Neuron (in vitro differentiated cells): ENCODE measurements around the gene ACER3.
"Not testable (repeated sequence)": the region's sequence is repeated elsewhere in the genome, so short reads cannot be mapped to it uniquely, and the experiment has no call there.

Experiments used
- H2AFZ ChIP-seq: one replicate; pipeline ENCODE4 v1.6.1; 2013; ENCODE audit warnings: low read depth, mild to moderate bottlenecking, inconsistent platforms, low read length, moderate library complexity
- H3K27me3 ChIP-seq: one replicate; pipeline ENCODE4 v1.6.1; 2013; ENCODE audit warnings: low read length; ENCODE audit not compliant: insufficient read depth
- H3K36me3 ChIP-seq: one replicate; pipeline ENCODE4 v1.6.1; 2013; ENCODE audit warnings: low read length; ENCODE audit not compliant: insufficient read depth
- H3K4me1 ChIP-seq: one replicate; pipeline ENCODE4 v1.6.1; 2013; ENCODE audit warnings: low read length; ENCODE audit not compliant: insufficient read depth
- H3K4me3 ChIP-seq: 2 replicates; pipeline ENCODE4 v1.5.1; 2013; ENCODE audit warnings: mild to moderate bottlenecking, low read length, moderate library complexity
- H3K9me3 ChIP-seq: one replicate; pipeline ENCODE4 v1.6.1; 2013; ENCODE audit warnings: low read length

Gene ACER3

DNA sequence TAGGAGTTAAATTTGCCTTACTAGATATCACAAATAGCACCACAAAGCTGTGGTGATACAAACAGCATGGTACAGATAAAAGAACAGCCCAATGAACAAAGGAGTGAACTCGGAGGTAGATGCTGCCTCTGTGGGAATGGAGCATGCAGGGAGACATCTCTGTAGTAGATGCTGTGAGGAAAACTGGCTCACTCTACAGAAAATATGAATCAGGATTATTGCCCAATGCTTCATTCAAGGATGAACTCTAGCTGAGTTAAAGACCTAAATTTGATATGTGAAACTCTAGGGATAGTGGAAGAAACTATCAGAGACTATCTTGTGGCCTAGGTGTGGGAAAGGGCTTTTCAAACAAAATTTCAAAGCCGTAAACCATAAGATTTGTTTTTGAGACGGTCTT lies 190.8 kb downstream of the ACER3 start:
- H2AFZ ChIP-seq = no peak overlapping the region
- no peak overlapping the region for H3K4me3 ChIP-seq
- no peaks in the 10 kb centered on the region for H3K27me3 ChIP-seq
- H3K9me3 ChIP-seq = peaks cover 4% of the 10 kb centered on the region
- H3K36me3 ChIP-seq = no peaks in the 10 kb centered on the region
- peaks cover 34% of the 10 kb centered on the region for H3K4me1 ChIP-seq

DNA sequence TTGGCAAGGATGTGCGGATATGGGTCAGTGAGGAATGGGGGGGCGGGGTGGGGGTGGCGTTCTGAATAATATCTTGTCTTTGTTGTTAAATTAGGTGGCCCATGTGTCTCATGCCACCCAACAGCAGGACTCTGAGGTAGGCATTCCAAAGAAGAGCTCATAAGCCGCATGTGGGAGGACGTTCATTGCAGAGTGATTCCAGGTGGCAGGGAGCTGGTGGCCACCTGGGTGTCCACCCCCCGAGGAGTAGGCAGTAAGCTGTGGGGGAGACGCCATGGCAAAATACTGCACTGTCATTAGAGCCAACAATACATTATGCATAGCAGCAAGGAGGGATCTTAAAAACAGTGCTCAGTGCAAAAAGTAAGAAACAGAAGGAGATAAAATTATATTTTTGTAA lies 191.8 kb downstream of the ACER3 start:
- H3K36me3 ChIP-seq = no peaks in the 10 kb centered on the region
- no peaks in the 10 kb centered on the region for H3K27me3 ChIP-seq
- peaks cover 29% of the 10 kb centered on the region for H3K4me1 ChIP-seq
- H2AFZ ChIP-seq = no peak overlapping the region
- peaks cover 4% of the 10 kb centered on the region for H3K9me3 ChIP-seq
- no peak overlapping the region for H3K4me3 ChIP-seq

DNA sequence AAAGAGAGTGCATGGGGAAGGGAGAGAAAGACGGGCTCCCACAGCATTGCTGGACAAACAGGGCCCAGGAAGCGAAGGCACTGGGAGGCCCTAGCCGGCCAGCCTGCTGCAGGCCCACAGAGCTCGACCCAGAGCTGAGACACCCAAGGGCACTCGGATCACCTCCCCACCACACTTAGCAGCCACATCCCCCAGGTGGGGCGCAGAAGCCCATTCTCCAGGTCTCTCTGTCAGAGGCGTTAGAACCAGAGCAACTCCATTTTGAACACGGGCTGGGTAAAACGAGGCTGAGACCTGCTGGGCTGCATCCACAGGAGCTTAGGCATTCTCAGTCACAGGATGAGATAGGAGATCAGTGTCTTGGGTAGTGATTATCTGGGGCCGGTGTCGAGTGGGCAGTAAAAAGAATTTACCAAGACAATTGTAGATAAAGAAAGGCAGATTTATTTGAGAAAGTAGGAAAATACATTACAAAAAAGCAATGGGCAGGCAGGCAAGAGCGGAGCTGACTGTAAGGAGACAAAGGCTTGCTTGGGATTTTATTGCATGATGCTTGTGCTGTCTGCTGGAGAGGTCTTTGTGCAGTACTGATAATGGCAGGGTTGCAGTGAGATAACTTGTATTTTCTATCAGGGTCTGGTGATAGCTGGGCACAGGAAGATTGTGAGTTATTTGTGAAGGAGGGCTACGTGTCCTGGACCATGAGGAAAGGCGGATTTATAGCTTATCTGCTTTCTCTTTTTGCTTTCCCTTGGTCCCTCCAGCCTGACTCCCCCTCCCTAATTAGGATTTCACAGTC lies 192.7 kb downstream of the ACER3 start:
- peaks cover 4% of the 10 kb centered on the region for H3K9me3 ChIP-seq
- peaks cover 29% of the 10 kb centered on the region for H3K4me1 ChIP-seq
- H3K4me3 ChIP-seq = no peak overlapping the region
- H3K27me3 ChIP-seq = no peaks in the 10 kb centered on the region
- H3K36me3 ChIP-seq = no peaks in the 10 kb centered on the region
- H2AFZ ChIP-seq = no peak overlapping the region

DNA sequence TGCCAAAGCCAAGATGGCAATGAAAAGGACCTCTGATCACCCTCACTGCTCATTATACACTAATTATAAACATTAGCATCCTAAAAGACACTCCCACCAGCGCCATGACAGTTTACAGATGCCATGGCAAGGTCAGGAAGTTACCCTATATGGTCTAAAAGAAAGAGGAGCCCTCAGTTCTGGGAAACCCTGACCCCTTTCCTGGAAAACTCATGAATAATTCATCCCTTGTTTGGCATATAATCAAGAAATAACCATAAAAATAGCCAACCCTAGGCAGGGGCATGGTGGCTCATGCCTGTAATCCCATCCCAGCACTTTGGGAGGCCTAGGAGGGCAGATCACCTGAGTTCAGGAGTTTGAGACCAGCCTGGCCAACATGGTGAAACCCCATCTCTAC lies 193.4 kb downstream of the ACER3 start:
- no peak overlapping the region for H2AFZ ChIP-seq
- no peaks in the 10 kb centered on the region for H3K27me3 ChIP-seq
- no peaks in the 10 kb centered on the region for H3K36me3 ChIP-seq
- H3K4me3 ChIP-seq = no peak overlapping the region
- H3K9me3 ChIP-seq = peaks cover 4% of the 10 kb centered on the region
- H3K4me1 ChIP-seq = peaks cover 29% of the 10 kb centered on the region

DNA sequence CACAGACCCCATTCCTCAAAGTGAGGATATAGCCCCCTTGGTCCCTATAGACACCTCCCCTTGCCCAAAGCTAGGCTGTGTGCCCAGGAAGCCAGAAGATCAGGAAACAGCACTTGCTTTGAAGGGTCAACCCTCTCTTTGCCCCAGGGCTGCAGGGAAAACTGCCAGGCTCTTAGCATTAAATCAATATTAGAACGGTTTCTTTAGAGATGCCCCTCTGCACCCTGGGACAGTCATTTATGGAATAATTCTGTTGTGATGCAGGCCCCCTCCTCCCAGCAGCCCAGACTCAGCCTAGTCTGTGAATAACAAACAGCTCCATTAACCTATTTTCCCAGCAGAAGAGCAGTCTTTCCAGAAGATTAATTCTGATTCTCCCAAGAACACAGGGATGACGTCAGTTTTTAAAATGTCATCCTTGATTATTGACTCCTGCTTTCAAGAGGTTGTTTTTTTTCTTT lies 194.4 kb downstream of the ACER3 start:
- H2AFZ ChIP-seq = no peak overlapping the region
- peaks cover 29% of the 10 kb centered on the region for H3K4me1 ChIP-seq
- H3K9me3 ChIP-seq = peaks cover 4% of the 10 kb centered on the region
- no peaks in the 10 kb centered on the region for H3K27me3 ChIP-seq
- H3K36me3 ChIP-seq = no peaks in the 10 kb centered on the region
- H3K4me3 ChIP-seq = no peak overlapping the region

DNA sequence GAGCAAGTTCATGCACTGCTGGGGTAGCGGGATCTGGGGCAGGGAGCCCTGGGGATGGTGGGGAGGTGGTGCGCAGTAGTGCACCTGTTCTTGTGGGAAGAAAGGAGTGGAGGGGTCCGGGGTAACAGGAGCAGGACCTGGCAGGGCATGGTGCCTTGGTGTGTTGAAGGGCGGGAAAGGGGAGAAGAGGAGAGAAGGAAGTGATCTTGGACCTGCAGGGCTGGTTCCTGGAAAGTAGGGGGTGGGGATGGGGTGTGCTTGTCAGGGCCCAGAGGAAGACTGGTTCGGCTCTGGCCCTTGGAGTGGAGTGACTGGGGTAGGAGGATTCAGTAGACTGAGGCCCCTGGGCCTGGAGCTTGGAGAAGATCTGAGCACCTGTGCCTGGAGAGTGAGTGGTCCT lies 195.2 kb downstream of the ACER3 start:
- Histone ChIP-seq H3K36me3 (no peaks in the 10 kb centered on the region), H3K4me3 (no peak overlapping the region), H3K9me3 (peaks cover 4% of the 10 kb centered on the region), H2AFZ (no peak overlapping the region), H3K4me1 (peaks cover 29% of the 10 kb centered on the region), H3K27me3 (no peaks in the 10 kb centered on the region)

DNA sequence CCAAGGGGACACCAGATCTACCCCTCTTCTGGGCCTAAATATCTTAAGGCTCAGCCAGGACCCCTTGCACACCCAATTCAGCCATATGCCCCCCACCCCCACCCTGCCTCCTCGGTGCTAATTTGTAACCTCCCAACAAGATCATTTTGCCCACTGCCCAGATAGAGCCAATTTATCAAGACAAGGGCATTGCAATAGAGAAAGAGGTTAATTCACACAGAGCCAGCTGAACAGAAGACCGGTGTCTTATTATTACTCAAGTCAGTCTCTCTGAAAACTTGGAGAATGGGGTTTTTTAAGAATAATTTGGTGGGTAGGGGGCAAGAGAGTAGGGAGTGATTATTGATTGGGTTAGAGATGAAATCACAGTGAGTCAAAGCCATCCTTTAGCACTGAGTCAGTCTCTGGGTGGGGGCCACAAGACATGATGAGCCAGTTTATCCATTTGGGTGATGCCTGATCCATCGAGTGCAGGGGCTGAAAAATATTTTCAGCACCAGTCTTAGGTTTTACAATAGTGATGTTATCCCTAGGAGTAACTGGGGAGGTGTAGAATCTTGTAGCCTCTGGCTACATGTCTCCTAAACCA lies 196.2 kb downstream of the ACER3 start:
- Histone ChIP-seq H3K36me3 (no peaks in the 10 kb centered on the region), H3K9me3 (peaks cover 4% of the 10 kb centered on the region), H3K4me1 (peaks cover 29% of the 10 kb centered on the region), H2AFZ (no peak overlapping the region), H3K27me3 (no peaks in the 10 kb centered on the region), H3K4me3 (no peak overlapping the region)

DNA sequence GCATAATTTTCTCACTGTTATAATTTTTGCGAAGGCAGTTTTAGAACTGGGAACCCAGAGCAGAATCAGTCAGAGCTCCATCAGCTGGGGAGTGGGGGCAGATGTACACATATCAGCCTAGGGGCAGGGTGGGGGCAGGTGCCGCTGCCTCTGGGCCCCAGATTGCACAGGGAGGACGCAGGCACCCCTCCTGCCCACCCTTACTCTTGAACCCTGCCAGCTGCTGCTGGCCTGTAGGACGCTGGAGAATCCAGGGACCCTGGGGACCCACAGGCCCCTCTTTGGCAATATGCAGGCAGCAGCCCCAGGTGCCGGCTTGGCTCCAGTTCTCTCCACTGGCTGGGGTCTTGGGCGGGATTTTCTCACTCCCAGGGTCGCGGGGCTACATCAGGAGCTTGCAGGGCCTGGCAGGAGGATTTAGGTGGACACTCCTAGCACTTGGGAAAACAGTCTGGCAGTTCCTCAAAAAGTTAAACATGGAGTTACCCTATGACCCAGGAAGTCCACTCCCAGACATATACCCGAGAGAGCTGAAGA lies 197.3 kb downstream of the ACER3 start:
- Histone ChIP-seq H3K9me3 (peaks cover 4% of the 10 kb centered on the region), H2AFZ (no peak overlapping the region), H3K4me1 (peaks cover 24% of the 10 kb centered on the region), H3K27me3 (no peaks in the 10 kb centered on the region), H3K4me3 (no peak overlapping the region), H3K36me3 (no peaks in the 10 kb centered on the region)

DNA sequence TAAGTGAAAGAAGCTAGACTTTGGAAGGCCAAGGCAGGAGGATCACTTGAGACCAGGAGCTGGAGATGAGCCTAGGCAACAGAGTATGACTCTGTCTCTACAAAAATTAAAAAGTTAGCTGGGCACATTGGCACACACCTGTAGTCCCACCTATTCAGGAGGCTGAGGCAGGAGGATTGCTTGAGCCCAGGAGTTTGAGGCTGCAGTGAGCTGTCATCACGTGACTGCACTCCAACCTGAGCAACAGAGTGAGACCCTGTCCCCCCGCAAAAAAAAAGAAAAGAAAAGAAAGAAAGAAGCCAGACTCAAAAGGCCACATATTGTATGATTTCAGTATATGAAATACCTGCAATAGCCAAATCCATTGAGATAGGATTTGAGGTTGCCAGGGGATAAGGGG lies 198.2 kb downstream of the ACER3 start:
- Histone ChIP-seq H3K36me3 (no peaks in the 10 kb centered on the region), H3K27me3 (no peaks in the 10 kb centered on the region), H2AFZ (no peak overlapping the region), H3K9me3 (peaks cover 4% of the 10 kb centered on the region), H3K4me3 (no peak overlapping the region), H3K4me1 (peaks cover 15% of the 10 kb centered on the region)

DNA sequence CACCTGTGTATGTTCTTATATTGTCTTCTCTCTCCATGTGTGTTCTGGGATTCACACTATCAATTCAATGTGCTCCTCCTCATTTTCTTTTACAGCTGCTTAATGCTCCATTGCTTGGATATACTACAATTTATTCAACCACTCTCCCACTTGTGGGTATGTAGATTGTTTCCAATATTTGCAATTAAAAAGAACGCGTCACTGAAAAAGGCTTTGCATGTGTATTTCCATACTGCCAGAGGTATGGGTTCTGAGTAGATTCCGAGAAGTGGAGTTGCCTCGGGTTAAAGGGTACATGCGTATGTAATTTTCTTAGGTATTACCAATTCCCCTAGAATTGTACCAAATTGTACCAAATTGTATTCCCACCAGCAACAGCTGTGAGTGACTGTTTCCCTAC lies 199.1 kb downstream of the ACER3 start:
- Histone ChIP-seq H3K36me3 (no peaks in the 10 kb centered on the region), H3K27me3 (no peaks in the 10 kb centered on the region), H3K4me3 (no peak overlapping the region), H2AFZ (no peak overlapping the region), H3K4me1 (peaks cover 6% of the 10 kb centered on the region), H3K9me3 (peaks cover 4% of the 10 kb centered on the region)

DNA sequence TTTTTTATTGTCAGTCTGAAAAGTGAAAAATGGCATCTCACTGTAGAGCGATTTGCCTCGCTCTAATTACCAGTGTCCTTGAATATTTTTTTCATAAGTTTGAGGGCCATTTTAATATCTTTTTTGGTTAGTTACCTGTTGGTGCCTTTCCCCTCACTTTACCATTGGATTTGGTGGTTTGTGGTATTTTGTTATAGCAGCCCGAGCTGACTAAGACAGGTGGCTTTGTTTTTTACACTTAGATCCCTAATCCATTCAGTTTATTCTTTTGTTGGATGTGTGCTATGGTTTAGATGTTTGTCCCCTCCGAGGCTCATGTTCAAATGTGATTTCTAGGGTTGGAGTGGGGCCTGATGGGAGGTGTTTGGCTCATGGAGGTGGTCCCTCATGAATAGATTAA lies 199.5 kb downstream of the ACER3 start:
- no peaks in the 10 kb centered on the region for H3K36me3 ChIP-seq
- H3K9me3 ChIP-seq = peaks cover 4% of the 10 kb centered on the region
- no peak overlapping the region for H3K4me3 ChIP-seq
- no peaks in the 10 kb centered on the region for H3K27me3 ChIP-seq
- no peak overlapping the region for H2AFZ ChIP-seq
- H3K4me1 ChIP-seq = peaks cover 2% of the 10 kb centered on the region

DNA sequence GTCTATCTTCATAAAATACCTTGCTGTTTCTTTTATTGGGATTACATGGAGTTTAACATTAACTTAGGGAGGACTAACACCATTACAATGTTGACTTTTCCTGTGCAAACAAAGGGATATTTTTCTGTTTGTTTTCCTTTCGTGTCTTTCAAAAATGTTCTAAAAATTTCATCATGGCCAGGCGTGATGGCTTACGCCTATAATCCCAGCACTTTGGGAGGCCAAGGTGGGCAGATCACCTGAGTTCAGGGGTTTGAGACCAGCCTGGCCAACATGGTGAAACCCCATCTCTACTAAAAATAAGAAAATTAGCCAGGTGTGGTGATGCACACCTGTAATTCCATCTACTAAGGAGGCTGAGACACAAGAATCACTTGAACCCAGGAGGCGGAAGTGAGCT lies 200.5 kb downstream of the ACER3 start:
- H3K27me3 ChIP-seq, H2AFZ ChIP-seq, H3K9me3 ChIP-seq, H3K36me3 ChIP-seq, H3K4me3 ChIP-seq: not testable (repeated sequence)
- H3K4me1 ChIP-seq = peaks cover 11% of the 10 kb centered on the region

DNA sequence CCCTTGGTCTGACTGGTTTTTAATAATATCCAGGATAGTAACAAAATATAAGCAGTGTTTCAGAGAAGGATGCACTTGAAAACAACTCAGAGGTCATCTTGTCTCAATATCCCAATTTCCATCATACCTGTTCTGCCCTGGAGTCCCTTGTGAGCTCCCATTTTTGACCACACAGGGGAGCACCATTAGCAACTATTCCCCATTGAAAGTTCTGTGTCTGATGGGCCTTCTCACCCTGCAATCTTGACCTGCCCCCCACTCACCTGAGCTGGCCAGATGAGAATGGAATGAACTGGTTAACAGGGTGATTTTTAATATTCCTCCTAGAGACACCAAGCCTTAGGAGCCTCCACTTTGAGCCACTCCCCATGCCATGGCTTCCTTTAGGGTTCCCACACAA lies 202.2 kb downstream of the ACER3 start:
- Histone ChIP-seq H3K4me1 (peaks cover 17% of the 10 kb centered on the region), H2AFZ (no peak overlapping the region), H3K4me3 (no peak overlapping the region), H3K27me3 (no peaks in the 10 kb centered on the region), H3K9me3 (no peaks in the 10 kb centered on the region), H3K36me3 (no peaks in the 10 kb centered on the region)
